Endothelial cell of umbilical vein (primary cell): ENCODE data around the gene NUTF2. TPM values are rescaled to one million over a fixed set of nuclear protein-coding genes. Genes with fewer than 3 reads are reported as not detected.

Source experiments
- BruUV-seq: library from RNA; stranded (reverse); fragments of 400-500 nt; replicated peaks from 2 replicates; lab custom pipeline; 2021; lab: Mats Ljungman, UMichigan
- CTCF ChIA-PET: fragments of 300-600, 350-600 bp; sonication (Branson Sonifier 250); formaldehyde crosslinking; loops from one replicate; lab custom pipeline; 2021; ENCODE audit warnings: antibody characterized with exemption, inconsistent platforms; lab: Charles Lee
- POLR2A ChIA-PET: fragments of 300-600, 350-600 bp; sonication (Branson Sonifier 250); formaldehyde crosslinking; loops from one replicate; lab custom pipeline; 2021; ENCODE audit warnings: antibody characterized with exemption, inconsistent platforms; lab: Charles Lee
- DNase-seq: peaks from one replicate; pipeline ENCODE4 v3.0.0-alpha.2; 2011; ENCODE audit warnings: low read depth, low spot score
- FAIRE-seq: peaks from 2 replicates; lab custom pipeline; 2011; peaks lifted over from hg19 to GRCh38; lab: Jason Lieb, UNC
- H2AFZ ChIP-seq: 2 replicates; pipeline ENCODE4 v1.6.0; 2012; ENCODE audit warnings: low read depth, low read length, control low read depth, inconsistent platforms
- H3K27ac ChIP-seq: 2 replicates; pipeline ENCODE4 v1.5.1; 2011; ENCODE audit warnings: low read depth, mild to moderate bottlenecking, control low read depth, low read length, moderate library complexity; ENCODE audit not compliant: insufficient read depth
- H3K27me3 ChIP-seq, 2 experiments: 2 replicates each; pipeline versions ENCODE4 v1.6.0 to v1.6.1; 2011; ENCODE audit warnings: low read length in 2 of 2, mixed read lengths in 1 of 2; ENCODE audit not compliant: control insufficient read depth in 2 of 2, insufficient read depth in 2 of 2
- H3K36me3 ChIP-seq, 2 experiments: 2 replicates in 1 of 2; 3 replicates in 1 of 2; pipeline ENCODE4 v1.5.1; 2011; ENCODE audit warnings: low read length in 2 of 2, mild to moderate bottlenecking in 1 of 2, moderate library complexity in 1 of 2; ENCODE audit not compliant: control insufficient read depth in 2 of 2, insufficient read depth in 2 of 2; ENCODE audit errors: extremely low read depth in 1 of 2
- H3K4me1 ChIP-seq: 3 replicates; pipeline ENCODE4 v1.5.1; 2011; ENCODE audit warnings: mild to moderate bottlenecking, low read length; ENCODE audit not compliant: control insufficient read depth, insufficient read depth; ENCODE audit errors: extremely low read depth
- H3K4me2 ChIP-seq: 2 replicates; pipeline ENCODE4 v1.6.1; 2011; ENCODE audit warnings: low read length, control low read depth, mixed read lengths; ENCODE audit not compliant: insufficient read depth
- H3K4me3 ChIP-seq, 3 experiments: fragments of 200-600 bp in 1 of 3; sonication (generic), shearing (Covaris generic) in 1 of 3; replicated peaks in 1 of 3; 2 replicates each; pipeline ENCODE4 v1.5.1; 2011 to 2016; ENCODE audit warnings: control low read depth in 3 of 3, low read length in 3 of 3, mild to moderate bottlenecking in 2 of 3, inconsistent platforms in 1 of 3, low read depth in 1 of 3, moderate library complexity in 1 of 3; ENCODE audit not compliant: insufficient read depth in 1 of 3
- H3K79me2 ChIP-seq: 2 replicates; pipeline ENCODE4 v1.6.0; 2012; ENCODE audit warnings: low read length, inconsistent platforms; ENCODE audit not compliant: control insufficient read depth, insufficient read depth
- H3K9ac ChIP-seq: replicated peaks from 2 replicates; pipeline ENCODE3; 2011; ENCODE audit warnings: low read length, control low read depth; ENCODE audit not compliant: insufficient read depth; ENCODE audit errors: extremely low read depth
- H3K9me1 ChIP-seq: replicated peaks from 3 replicates; pipeline ENCODE4 v1.6.0; 2011; ENCODE audit warnings: mild to moderate bottlenecking, low read length; ENCODE audit not compliant: control insufficient read depth, insufficient read depth; ENCODE audit errors: extremely low read depth
- H3K9me3 ChIP-seq: replicated peaks from 2 replicates; pipeline ENCODE4 v1.5.1; 2012; ENCODE audit warnings: low read length, inconsistent platforms; ENCODE audit not compliant: control insufficient read depth, insufficient read depth
- H4K20me1 ChIP-seq: replicated peaks from 2 replicates; pipeline ENCODE3; 2011; ENCODE audit warnings: mild to moderate bottlenecking, low read length; ENCODE audit not compliant: control insufficient read depth, insufficient read depth; ENCODE audit errors: extremely low read depth
- CTCF ChIP-seq, 2 donors: IDR thresholded peaks; 1 replicate in 1 of 2; 2 replicates in 1 of 2; pipeline ENCODE4 v1.5.1; 2011; ENCODE audit warnings: low read length in 2 of 2, mild to moderate bottlenecking in 2 of 2, moderate library complexity in 2 of 2, control low read depth in 1 of 2, inconsistent platforms in 1 of 2, low read depth in 1 of 2; ENCODE audit not compliant: insufficient read depth in 1 of 2; ENCODE audit errors: extremely low read depth in 1 of 2
- EZH2 ChIP-seq: IDR thresholded peaks from 2 replicates; pipeline ENCODE4 v1.6.1; 2012; ENCODE audit warnings: borderline replicate concordance, low read depth, mild to moderate bottlenecking, moderate library complexity, low read length, inconsistent platforms; ENCODE audit not compliant: severe bottlenecking
- FOS ChIP-seq: IDR thresholded peaks from 2 replicates; pipeline ENCODE4 v1.6.1; 2011; ENCODE audit warnings: mild to moderate bottlenecking, low read length, moderate library complexity, borderline replicate concordance; ENCODE audit not compliant: insufficient read depth
- JUN ChIP-seq: IDR thresholded peaks from 2 replicates; pipeline ENCODE4 v1.6.1; 2011; ENCODE audit warnings: borderline replicate concordance, low read depth; ENCODE audit not compliant: insufficient read length, insufficient read depth
- MAX ChIP-seq: IDR thresholded peaks from 2 replicates; pipeline ENCODE4 v1.6.1; 2011; ENCODE audit not compliant: insufficient read depth, insufficient read length
- MYC ChIP-seq: IDR thresholded peaks from one replicate; pipeline ENCODE4 v1.6.1; 2011; ENCODE audit warnings: mild to moderate bottlenecking, low read depth, low read length
- POLR2A ChIP-seq: IDR thresholded peaks from 2 replicates; pipeline ENCODE4 v1.6.1; 2012; ENCODE audit warnings: low read depth, mild to moderate bottlenecking, control low read depth, low read length
- POLR2AphosphoS5 ChIP-seq: IDR thresholded peaks from 2 replicates; pipeline ENCODE4 v1.6.1; 2012; ENCODE audit warnings: low read depth, mild to moderate bottlenecking, control low read depth, low read length, moderate library complexity; ENCODE audit not compliant: insufficient read depth
- dilution Hi-C: fragments of 300-500 bp; cut with MboI; formaldehyde crosslinking; loops from one replicate; pipeline ENCODE4 v1.15.0; 2019; ENCODE audit warnings: low sequenced_read_pairs; ENCODE audit not compliant: extremely low pct_ligation_motif_present
- intact Hi-C: fragments of 100-400 bp; cut with micrococcal nuclease; formaldehyde crosslinking; loops from one replicate; pipeline ENCODE4 v1.10.0; 2022
- polyA plus RNA-seq, 4 experiments: library from polyadenylated mRNA; depleted of rRNA in 3 of 4; stranded (reverse) in 3 of 4; unstranded in 1 of 4; fragments of >200 nt; gene quantifications; 2 replicates each; pipeline versions ENCODE4 v1.2.1 to v1.2.3, GENCODE V29; 2011 to 2012; ENCODE audit warnings: missing spikeins in 1 of 4
- total RNA-seq: library from RNA; stranded (reverse); gene quantifications from 2 replicates; pipeline ENCODE4 v1.2.3, GENCODE V29; 2021

Gene NUTF2
- total and polyA plus RNA-seq, 2 donors (not counting 3 experiments of a cell fraction or from before 2014, with no cell fraction given) = 208 to 273 TPM

GRCh38 chr16:67872131-67872630 is 25.4 kb downstream of the NUTF2 start:
- H3K9ac ChIP-seq = peak overlapping the region; percentile 28

More at GRCh38 chr16:67872131-67872630, 25.4 kb downstream of the NUTF2 start:
- DNase-seq (no peak), FAIRE-seq (no peak)
- H3K4me1 ChIP-seq = peaks cover 15% of the 10 kb centered on the region
- dilution Hi-C loops (no loop called here), intact Hi-C loops (loop anchor here (2.0 kb wide), 3 partner anchors 25 to 199 kb away; partner anchors contain the start of genes CENPT and NUTF2)
- ChIA-PET POLR2A (no interaction called here), CTCF (interaction anchor here (0.6 to 1.8 kb wide), 10 partner anchors 8 to 200 kb away, joined by 3 to 16 read pairs (median 3); partner anchors contain the start of gene NRN1L)
- no peaks in the 10 kb centered on the region for H3K27me3 ChIP-seq
- TF ChIP-seq JUN (no peak), MYC (no peak), FOS (no peak), POLR2A (no peak), CTCF (IDR thresholded peaks at IDR 0.05; ENCODE audit: extremely low read depth in 1 of 2, insufficient read depth in 1 of 2, low read depth in 1 of 2, low read length in 2 of 2) (no peak), EZH2 (no peak), POLR2AphosphoS5 (no peak), MAX (no peak)
- H3K79me2 ChIP-seq = peaks cover 35% of the 10 kb centered on the region
- no peaks in the 10 kb centered on the region for H4K20me1 ChIP-seq
- no peak overlapping the region for H2AFZ ChIP-seq
- H3K9me1 ChIP-seq = no peaks in the 10 kb centered on the region
- H3K36me3 ChIP-seq = peaks cover 17 to 36% of the 10 kb centered on the region in 2 experiments
- no peak overlapping the region for H3K4me2 ChIP-seq
- no peak overlapping the region for H3K4me3 ChIP-seq
- BruUV-seq = no TSS peak
- peak overlapping the region; percentile 40 for H3K27ac ChIP-seq
- no peaks in the 10 kb centered on the region for H3K9me3 ChIP-seq
